HuH-7 (cell line): ENCODE data around the gene SLC16A1.
"Not testable (repeated sequence)": the region's sequence is repeated elsewhere in the genome, so short reads cannot be mapped to it uniquely, and the experiment has no call there.

ENCODE experiments used
- DNase-seq: peaks from one replicate; pipeline ENCODE4 v3.0.0; 2011; ENCODE audit warnings: low spot score

Gene SLC16A1

GRCh38 chr1:112971006-112971405 lies 15.0 kb upstream of the SLC16A1 start:
- no peak for DNase-seq

GRCh38 chr1:112964347-112964746 lies 8.4 kb upstream of the SLC16A1 start:
- DNase-seq: no peak

GRCh38 chr1:112961072-112961471 lies 5.1 kb upstream of the SLC16A1 start:
- DNase-seq: no peak

GRCh38 chr1:112960384-112960783 lies 4.4 kb upstream of the SLC16A1 start:
- no peak for DNase-seq

- not testable (repeated sequence) for DNase-seq
Observed at GRCh38 chr1:112958236-112958635, 2.2 kb upstream of the SLC16A1 start.

- DNase-seq: peak; percentile 47
Observed at GRCh38 chr1:112957133-112957812, 1.3 kb upstream of the SLC16A1 start.

- no peak for DNase-seq
Observed at GRCh38 chr1:112956544-112957132, 642 bp upstream of the SLC16A1 start.

- DNase-seq: peak; percentile 66
Observed at GRCh38 chr1:112954945-112955772, 837 bp downstream of the SLC16A1 start.

- no peak for DNase-seq
Observed at GRCh38 chr1:112954017-112954650, 1.9 kb downstream of the SLC16A1 start.

- no peak for DNase-seq
Observed at GRCh38 chr1:112950426-112950825, 5.6 kb downstream of the SLC16A1 start.

- DNase-seq: no peak
Observed at GRCh38 chr1:112946683-112947082, 9.3 kb downstream of the SLC16A1 start.

- no peak for DNase-seq
Observed at GRCh38 chr1:112939810-112940209, 16.2 kb downstream of the SLC16A1 start.

- no peak for DNase-seq
Observed at GRCh38 chr1:112938210-112938609, 17.8 kb downstream of the SLC16A1 start.

- DNase-seq: no peak
Observed at GRCh38 chr1:112937495-112937894, 18.5 kb downstream of the SLC16A1 start.

- no peak for DNase-seq
Observed at GRCh38 chr1:112937070-112937469, 18.9 kb downstream of the SLC16A1 start.

GRCh38 chr1:112935461-112936111 lies 20.4 kb downstream of the SLC16A1 start:
- no peak for DNase-seq

GRCh38 chr1:112934577-112934976 lies 21.4 kb downstream of the SLC16A1 start:
- DNase-seq: no peak

- DNase-seq: no peak
Observed at GRCh38 chr1:112933820-112934571, 22.0 kb downstream of the SLC16A1 start.

- DNase-seq: no peak
Observed at GRCh38 chr1:112929979-112930378, 26.0 kb downstream of the SLC16A1 start.

GRCh38 chr1:112927462-112927990 lies 28.5 kb downstream of the SLC16A1 start:
- no peak for DNase-seq

GRCh38 chr1:112926858-112927257 lies 29.1 kb downstream of the SLC16A1 start:
- no peak for DNase-seq
